ENCODE measurements around the gene GGT1. TPM values are rescaled to one million over a fixed set of nuclear protein-coding genes. Genes with fewer than 3 reads are reported as not detected.
A peak's percentile ranks its signal among the peaks of the same experiment; 100 is the strongest.

GGT1 gene
- polyA plus RNA-seq, 1 of the 3 experiments (the other 2 are of a cell fraction) = 1.6 TPM

DNA sequence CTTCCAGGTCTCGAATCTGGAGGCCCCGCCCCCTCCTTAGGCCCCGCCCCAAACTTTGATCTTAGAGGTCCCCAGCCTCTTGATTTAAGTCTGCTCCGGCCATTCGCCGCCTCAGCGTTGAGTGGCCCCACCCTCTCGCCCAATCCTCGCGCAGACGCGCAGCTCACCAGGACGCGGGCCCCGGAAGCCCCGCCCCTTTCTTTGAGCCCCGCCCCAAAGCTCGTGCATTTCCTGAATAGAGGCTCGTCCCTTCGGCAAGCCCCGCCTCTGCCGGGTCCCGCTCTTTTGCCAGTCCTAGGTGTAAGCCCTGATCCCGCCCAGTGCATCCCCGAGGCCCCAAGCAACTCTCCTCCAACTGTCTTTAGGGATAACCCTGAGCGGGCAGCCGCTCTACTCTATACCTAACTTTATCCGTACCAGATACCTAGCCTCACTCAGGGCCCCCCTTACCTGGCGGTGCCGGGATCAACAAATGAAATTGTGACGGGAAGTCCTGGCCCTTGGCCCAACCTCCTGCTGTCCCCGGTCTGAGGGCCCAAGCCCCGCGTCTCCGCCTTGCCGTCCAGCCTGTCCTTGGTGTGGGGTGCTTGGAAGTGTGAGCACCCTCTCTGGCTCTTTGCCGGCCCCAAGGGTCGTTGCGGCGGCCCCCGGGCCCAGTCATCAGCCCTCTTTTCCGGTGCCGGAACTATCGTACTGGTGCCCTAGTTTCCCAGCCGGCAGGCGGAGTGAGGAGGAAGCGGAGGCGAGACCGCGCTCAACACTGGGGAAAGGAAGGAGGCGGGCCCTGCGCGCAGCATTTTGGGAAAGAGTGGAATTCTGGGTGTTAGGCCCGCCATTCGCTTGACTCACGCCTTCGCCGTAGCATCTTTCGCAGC lies 47.6 kb upstream of the GGT1 start, which contains the start of gene SNRPD3 (continued):
- TF ChIP-seq, protein P1, sequence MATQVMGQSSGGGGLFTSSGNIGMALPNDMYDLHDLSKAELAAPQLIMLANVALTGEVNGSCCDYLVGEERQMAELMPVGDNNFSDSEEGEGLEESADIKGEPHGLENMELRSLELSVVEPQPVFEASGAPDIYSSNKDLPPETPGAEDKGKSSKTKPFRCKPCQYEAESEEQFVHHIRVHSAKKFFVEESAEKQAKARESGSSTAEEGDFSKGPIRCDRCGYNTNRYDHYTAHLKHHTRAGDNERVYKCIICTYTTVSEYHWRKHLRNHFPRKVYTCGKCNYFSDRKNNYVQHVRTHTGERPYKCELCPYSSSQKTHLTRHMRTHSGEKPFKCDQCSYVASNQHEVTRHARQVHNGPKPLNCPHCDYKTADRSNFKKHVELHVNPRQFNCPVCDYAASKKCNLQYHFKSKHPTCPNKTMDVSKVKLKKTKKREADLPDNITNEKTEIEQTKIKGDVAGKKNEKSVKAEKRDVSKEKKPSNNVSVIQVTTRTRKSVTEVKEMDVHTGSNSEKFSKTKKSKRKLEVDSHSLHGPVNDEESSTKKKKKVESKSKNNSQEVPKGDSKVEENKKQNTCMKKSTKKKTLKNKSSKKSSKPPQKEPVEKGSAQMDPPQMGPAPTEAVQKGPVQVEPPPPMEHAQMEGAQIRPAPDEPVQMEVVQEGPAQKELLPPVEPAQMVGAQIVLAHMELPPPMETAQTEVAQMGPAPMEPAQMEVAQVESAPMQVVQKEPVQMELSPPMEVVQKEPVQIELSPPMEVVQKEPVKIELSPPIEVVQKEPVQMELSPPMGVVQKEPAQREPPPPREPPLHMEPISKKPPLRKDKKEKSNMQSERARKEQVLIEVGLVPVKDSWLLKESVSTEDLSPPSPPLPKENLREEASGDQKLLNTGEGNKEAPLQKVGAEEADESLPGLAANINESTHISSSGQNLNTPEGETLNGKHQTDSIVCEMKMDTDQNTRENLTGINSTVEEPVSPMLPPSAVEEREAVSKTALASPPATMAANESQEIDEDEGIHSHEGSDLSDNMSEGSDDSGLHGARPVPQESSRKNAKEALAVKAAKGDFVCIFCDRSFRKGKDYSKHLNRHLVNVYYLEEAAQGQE (IDR thresholded peaks at IDR 0.05; ENCODE audit: low read depth, low read length) = peak; percentile 64; the same call in 1 of the 2 replicates
- TF ChIP-seq SMC3 (IDR thresholded peaks at IDR 0.05; ENCODE audit: low read depth, low read length) (no peak), MEF2A (IDR thresholded peaks at IDR 0.05; ENCODE audit: borderline replicate concordance, low read depth) (no peak), FOXJ3 (CRISPR knock-in tag; IDR thresholded peaks at IDR 0.05) (peak; percentile 82), FOXM1 (IDR thresholded peaks at IDR 0.05; ENCODE audit: low read depth) (0 out of 2 replicates have a peak, but pooled peaks have one; percentile 17), MXI1 (IDR thresholded peaks at IDR 0.05; ENCODE audit: low read depth, low read length) (peak; percentile 82), ELF1 (IDR thresholded peaks at IDR 0.05) (peak; percentile 91), GABPA (IDR thresholded peaks at IDR 0.05; ENCODE audit: low read depth) (peak; percentile 91)
- TF ChIP-seq, protein P2, sequence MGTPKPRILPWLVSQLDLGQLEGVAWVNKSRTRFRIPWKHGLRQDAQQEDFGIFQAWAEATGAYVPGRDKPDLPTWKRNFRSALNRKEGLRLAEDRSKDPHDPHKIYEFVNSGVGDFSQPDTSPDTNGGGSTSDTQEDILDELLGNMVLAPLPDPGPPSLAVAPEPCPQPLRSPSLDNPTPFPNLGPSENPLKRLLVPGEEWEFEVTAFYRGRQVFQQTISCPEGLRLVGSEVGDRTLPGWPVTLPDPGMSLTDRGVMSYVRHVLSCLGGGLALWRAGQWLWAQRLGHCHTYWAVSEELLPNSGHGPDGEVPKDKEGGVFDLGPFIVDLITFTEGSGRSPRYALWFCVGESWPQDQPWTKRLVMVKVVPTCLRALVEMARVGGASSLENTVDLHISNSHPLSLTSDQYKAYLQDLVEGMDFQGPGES (IDR thresholded peaks at IDR 0.05; ENCODE audit: low read depth, low read length) = peak; percentile 32; the same call in 1 of the 2 replicates
- TF ChIP-seq, protein P3, sequence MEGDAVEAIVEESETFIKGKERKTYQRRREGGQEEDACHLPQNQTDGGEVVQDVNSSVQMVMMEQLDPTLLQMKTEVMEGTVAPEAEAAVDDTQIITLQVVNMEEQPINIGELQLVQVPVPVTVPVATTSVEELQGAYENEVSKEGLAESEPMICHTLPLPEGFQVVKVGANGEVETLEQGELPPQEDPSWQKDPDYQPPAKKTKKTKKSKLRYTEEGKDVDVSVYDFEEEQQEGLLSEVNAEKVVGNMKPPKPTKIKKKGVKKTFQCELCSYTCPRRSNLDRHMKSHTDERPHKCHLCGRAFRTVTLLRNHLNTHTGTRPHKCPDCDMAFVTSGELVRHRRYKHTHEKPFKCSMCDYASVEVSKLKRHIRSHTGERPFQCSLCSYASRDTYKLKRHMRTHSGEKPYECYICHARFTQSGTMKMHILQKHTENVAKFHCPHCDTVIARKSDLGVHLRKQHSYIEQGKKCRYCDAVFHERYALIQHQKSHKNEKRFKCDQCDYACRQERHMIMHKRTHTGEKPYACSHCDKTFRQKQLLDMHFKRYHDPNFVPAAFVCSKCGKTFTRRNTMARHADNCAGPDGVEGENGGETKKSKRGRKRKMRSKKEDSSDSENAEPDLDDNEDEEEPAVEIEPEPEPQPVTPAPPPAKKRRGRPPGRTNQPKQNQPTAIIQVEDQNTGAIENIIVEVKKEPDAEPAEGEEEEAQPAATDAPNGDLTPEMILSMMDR (IDR thresholded peaks at IDR 0.05) = no peak

DNA sequence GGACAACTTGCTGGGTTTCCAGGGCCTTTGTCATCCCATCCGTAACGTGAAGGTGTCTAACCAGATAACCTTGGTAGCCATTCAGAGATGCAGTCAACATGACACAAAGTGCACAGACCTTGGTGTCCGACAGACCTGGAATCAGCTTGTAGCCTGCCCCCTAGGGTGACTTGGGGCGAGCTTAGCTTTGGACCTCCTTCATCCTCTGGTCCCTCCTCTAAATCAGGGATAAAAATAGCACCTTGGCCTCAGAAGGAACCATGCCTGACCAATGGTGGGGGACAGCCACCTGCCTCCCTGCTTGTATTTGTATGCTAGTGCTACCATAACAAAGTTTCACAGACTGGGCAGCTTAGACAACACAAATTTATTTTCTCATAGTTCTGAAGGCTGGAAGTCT lies 43.5 kb upstream of the GGT1 start:
- Histone ChIP-seq H3K9me2 (no peaks in the 10 kb centered on the region), H3K4me2 (no peak overlapping the region), H3K27ac (ENCODE audit: low read depth in 2 of 2, low read length in 1 of 2) (no peak overlapping the region), H2AFZ (ENCODE audit: low read depth) (no peak overlapping the region), H3F3A (replicated peaks; ENCODE audit: insufficient read depth) (no peaks in the 10 kb centered on the region), H3K79me2 (ENCODE audit: insufficient read depth) (peaks cover 89% of the 10 kb centered on the region), H4K20me1 (ENCODE audit: insufficient read depth) (peaks cover 42% of the 10 kb centered on the region), H3K4me1 (ENCODE audit: control insufficient read depth in 1 of 2, insufficient read depth in 2 of 2, low read depth in 1 of 2, low read length in 1 of 2) (peaks cover 6 to 17% of the 10 kb centered on the region in 2 experiments; a peak in 3 of 4 replicates), H3K36me3 (replicated peaks in 1 of 2; ENCODE audit: control insufficient read depth in 1 of 2, insufficient read depth in 2 of 2, low read length in 1 of 2) (peaks cover 30 to 31% of the 10 kb centered on the region in 2 experiments), H3K9me3 (no peaks in the 10 kb centered on the region), H3K27me3 (ENCODE audit: insufficient read depth) (no peaks in the 10 kb centered on the region), H3K9ac (no peak overlapping the region), H3K4me3 (ENCODE audit: low read depth in 2 of 2, low read length in 1 of 2) (no peak overlapping the region)
- WGBS (ENCODE audit: low lambda C conversion rate) = 90% methylated on average over 2 of the region's 4 CpGs
- POLR2A ChIA-PET = interaction anchor here (1.2 kb wide), 1 partner anchor 10 kb away, joined by 3 read pairs; no protein-coding TSS in a partner anchor
- CTCF ChIA-PET = no interaction called here
- no peak for TF ChIP-seq RAD21 (IDR thresholded peaks at IDR 0.05; ENCODE audit: low read length)
- TF ChIP-seq, protein P4, sequence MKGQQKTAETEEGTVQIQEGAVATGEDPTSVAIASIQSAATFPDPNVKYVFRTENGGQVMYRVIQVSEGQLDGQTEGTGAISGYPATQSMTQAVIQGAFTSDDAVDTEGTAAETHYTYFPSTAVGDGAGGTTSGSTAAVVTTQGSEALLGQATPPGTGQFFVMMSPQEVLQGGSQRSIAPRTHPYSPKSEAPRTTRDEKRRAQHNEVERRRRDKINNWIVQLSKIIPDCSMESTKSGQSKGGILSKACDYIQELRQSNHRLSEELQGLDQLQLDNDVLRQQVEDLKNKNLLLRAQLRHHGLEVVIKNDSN (IDR thresholded peaks at IDR 0.05; ENCODE audit: borderline replicate concordance, low read depth) = no peak
- TF ChIP-seq, protein P2 (IDR thresholded peaks at IDR 0.05; ENCODE audit: low read depth, low read length) = no peak
- TF ChIP-seq YY1 (IDR thresholded peaks at IDR 0.05; ENCODE audit: low read depth) = no peak
- no peak for DNase-seq

All from SK-N-SH (cell line).